Epithelial cell of esophagus (primary cell): ENCODE data around the gene SAA1.

Experiments used
- DNase-seq: peaks from one replicate; pipeline ENCODE4 v3.0.0; 2010; ENCODE audit warnings: low read depth
- H3K4me3 ChIP-seq: 2 replicates; pipeline ENCODE4 v1.5.1; 2011; ENCODE audit warnings: mild to moderate bottlenecking, low read length, control low read depth
- CTCF ChIP-seq: IDR thresholded peaks from 2 replicates; pipeline ENCODE4 v1.5.1; 2011; ENCODE audit warnings: low read depth, mild to moderate bottlenecking, low read length, control low read depth, inconsistent platforms; ENCODE audit not compliant: insufficient read depth; ENCODE audit errors: missing control alignments

SAA1 gene

GRCh38 chr11:18295316-18295715 lies 29.3 kb downstream of the SAA1 start:
- H3K4me3 ChIP-seq, result no peak overlapping the region
- TF ChIP-seq CTCF, result no peak

GRCh38 chr11:18299721-18300120 lies 33.7 kb downstream of the SAA1 start:
- TF ChIP-seq CTCF, result no peak
- DNase-seq, result no peak

More at GRCh38 chr11:18295316-18295715, 29.3 kb downstream of the SAA1 start:
- no peak for DNase-seq

GRCh38 chr11:18304745-18305144 lies 38.7 kb downstream of the SAA1 start:
- no peak for TF ChIP-seq CTCF
- no peak for DNase-seq
- H3K4me3 ChIP-seq, result no peak overlapping the region

More at GRCh38 chr11:18299721-18300120, 33.7 kb downstream of the SAA1 start:
- H3K4me3 ChIP-seq, result no peak overlapping the region

- no peak overlapping the region for H3K4me3 ChIP-seq
- peak; percentile 83 for DNase-seq
- no peak for TF ChIP-seq CTCF
Observed at GRCh38 chr11:18307461-18308139, 41.5 kb downstream of the SAA1 start.

GRCh38 chr11:18308242-18308641 lies 42.2 kb downstream of the SAA1 start:
- TF ChIP-seq CTCF, result no peak
- peak; percentile 49 for DNase-seq
- no peak overlapping the region for H3K4me3 ChIP-seq

GRCh38 chr11:18309691-18310090 lies 43.6 kb downstream of the SAA1 start:
- DNase-seq, result peak; percentile 67
- H3K4me3 ChIP-seq, result no peak overlapping the region
- no peak for TF ChIP-seq CTCF

GRCh38 chr11:18310800-18311340 lies 44.8 kb downstream of the SAA1 start:
- no peak overlapping the region for H3K4me3 ChIP-seq
- DNase-seq, result peak; percentile 94
- no peak for TF ChIP-seq CTCF
